Measurements from ENCODE around the gene TBC1D14.
A peak's percentile ranks its signal among the peaks of the same experiment; 100 is the strongest.
"Not testable (repeated sequence)": the region's sequence is repeated elsewhere in the genome, so short reads cannot be mapped to it uniquely, and the experiment has no call there.

The TBC1D14 gene

GRCh38 chr4:6909113-6909969 is at the start of gene TBC1D14:
Gene TBC1D14, plus strand, starts transcription at chr4:6909826. Its CDS starts 13,564 bp downstream, at chr4:6923390.
- DNase-seq: peak; percentile 86

- no peak for DNase-seq
Observed at GRCh38 chr4:6868386-6868785, 41.2 kb upstream of the TBC1D14 start.

- DNase-seq: no peak
Observed at GRCh38 chr4:6869944-6870343, 39.7 kb upstream of the TBC1D14 start.

GRCh38 chr4:6873291-6873690 is 36.3 kb upstream of the TBC1D14 start:
- DNase-seq: no peak

GRCh38 chr4:6873792-6874461 is 35.7 kb upstream of the TBC1D14 start:
- peak; percentile 82 for DNase-seq

GRCh38 chr4:6874981-6875380 is 34.6 kb upstream of the TBC1D14 start:
- no peak for DNase-seq

- no peak for DNase-seq
Observed at GRCh38 chr4:6875431-6875831, 34.2 kb upstream of the TBC1D14 start.

GRCh38 chr4:6876440-6876839 is 33.2 kb upstream of the TBC1D14 start:
- no peak for DNase-seq

- no peak for DNase-seq
Observed at GRCh38 chr4:6877067-6877466, 32.6 kb upstream of the TBC1D14 start.

- DNase-seq: no peak
Observed at GRCh38 chr4:6878451-6879059, 31.1 kb upstream of the TBC1D14 start.

GRCh38 chr4:6880691-6881090 is 28.9 kb upstream of the TBC1D14 start:
- no peak for DNase-seq

GRCh38 chr4:6881908-6882307 is 27.7 kb upstream of the TBC1D14 start:
- no peak for DNase-seq

- DNase-seq: no peak
Observed at GRCh38 chr4:6884341-6884870, 25.2 kb upstream of the TBC1D14 start.

- DNase-seq: no peak
Observed at GRCh38 chr4:6885953-6886557, 23.6 kb upstream of the TBC1D14 start.

GRCh38 chr4:6886886-6887285 is 22.7 kb upstream of the TBC1D14 start:
- DNase-seq: no peak

- DNase-seq: no peak
Observed at GRCh38 chr4:6887591-6888371, 21.8 kb upstream of the TBC1D14 start.

GRCh38 chr4:6888506-6889071 is 21.0 kb upstream of the TBC1D14 start:
- DNase-seq: no peak

- no peak for DNase-seq
Observed at GRCh38 chr4:6889101-6889735, 20.4 kb upstream of the TBC1D14 start.

- DNase-seq: no peak
Observed at GRCh38 chr4:6889736-6890324, 19.8 kb upstream of the TBC1D14 start.

- no peak for DNase-seq
Observed at GRCh38 chr4:6890358-6890757, 19.3 kb upstream of the TBC1D14 start.

GRCh38 chr4:6890971-6891370 is 18.7 kb upstream of the TBC1D14 start:
- DNase-seq: not testable (repeated sequence)

Measured in stimulated activated CD4-positive, alpha-beta T cell treated with anti-CD3 and anti-CD28 coated beads, Interleukin-4, amount 100 ng/mL, for 24 hours (primary cell).